Endometrial microvascular endothelial cells (primary cell): ENCODE results near the gene PTPRK. TPM values are rescaled to one million over a fixed set of nuclear protein-coding genes. Genes with fewer than 3 reads are reported as not detected.
"Not testable (repeated sequence)": the region's sequence is repeated elsewhere in the genome, so short reads cannot be mapped to it uniquely, and the experiment has no call there.

Experiments
- in situ Hi-C: cut with HindIII; loops from 2 replicates; pipeline ENCODE4 v1.10.0; 2017; ENCODE audit warnings: low sequenced_read_pairs, low pct_unique_long_range_greater_than_20kb; ENCODE audit errors: inconsistent ontology term
- total RNA-seq: library from RNA; depleted of rRNA; stranded (reverse); fragments of >200 nt; gene quantifications from one replicate; pipeline ENCODE4 v1.2.3, GENCODE V29; 2015; ENCODE audit errors: inconsistent ontology term

Gene PTPRK
- total RNA-seq, 1 donor from 2014 or later = 60.4 TPM

GRCh38 chr6:127949251-127949650 is 571.1 kb downstream of the PTPRK start:
- in situ Hi-C loops = no loop called here

GRCh38 chr6:127946388-127946787 is 574.0 kb downstream of the PTPRK start:
- in situ Hi-C loops = no loop called here

- in situ Hi-C loops = no loop called here
Measured at GRCh38 chr6:127945434-127946097, 574.8 kb downstream of the PTPRK start.

GRCh38 chr6:127941228-127941627 is 579.2 kb downstream of the PTPRK start:
- in situ Hi-C loops = no loop called here

- in situ Hi-C loops = no loop called here
Measured at GRCh38 chr6:127939442-127940066, 580.8 kb downstream of the PTPRK start.

- in situ Hi-C loops = no loop called here
Measured at GRCh38 chr6:127938701-127939100, 581.7 kb downstream of the PTPRK start.

- in situ Hi-C loops = no loop called here
Measured at GRCh38 chr6:127937747-127938146, 582.7 kb downstream of the PTPRK start.

GRCh38 chr6:127937102-127937501 is 583.3 kb downstream of the PTPRK start:
- in situ Hi-C loops = no loop called here

- in situ Hi-C loops = no loop called here
Measured at GRCh38 chr6:127934956-127935355, 585.4 kb downstream of the PTPRK start.

- in situ Hi-C loops = no loop called here
Measured at GRCh38 chr6:127933852-127934840, 586.3 kb downstream of the PTPRK start.

- in situ Hi-C loops = no loop called here
Measured at GRCh38 chr6:127933137-127933536, 587.3 kb downstream of the PTPRK start.

- in situ Hi-C loops = no loop called here
Measured at GRCh38 chr6:127932708-127933107, 587.7 kb downstream of the PTPRK start.

- in situ Hi-C loops = not testable (repeated sequence)
Measured at GRCh38 chr6:127926441-127926840, 594.0 kb downstream of the PTPRK start.

- in situ Hi-C loops = no loop called here
Measured at GRCh38 chr6:127924440-127924839, 596.0 kb downstream of the PTPRK start.

- in situ Hi-C loops = no loop called here
Measured at GRCh38 chr6:127924031-127924430, 596.4 kb downstream of the PTPRK start.

GRCh38 chr6:127923135-127923534 is 597.3 kb downstream of the PTPRK start:
- in situ Hi-C loops = no loop called here

- in situ Hi-C loops = no loop called here
Measured at GRCh38 chr6:127921982-127922381, 598.4 kb downstream of the PTPRK start.

GRCh38 chr6:127920804-127921203 is 599.6 kb downstream of the PTPRK start:
- in situ Hi-C loops = no loop called here
